ENCODE measurements around the gene LIN37.
A peak's percentile ranks its signal among the peaks of the same experiment; 100 is the strongest.
"Not testable (repeated sequence)": the region's sequence is repeated elsewhere in the genome, so short reads cannot be mapped to it uniquely, and the experiment has no call there.

Gene LIN37

GRCh38 chr19:35790981-35791813, 42.8 kb downstream of the LIN37 start:
- Histone ChIP-seq H3K9me3 (ENCODE audit: control insufficient read depth, low read length) (no peaks in the 10 kb centered on the region), H3K36me3 (ENCODE audit: control insufficient read depth, insufficient read depth, low read length) (no peaks in the 10 kb centered on the region), H3K27ac (ENCODE audit: insufficient read depth, low read depth, low read length, poor library complexity, severe bottlenecking) (no peak overlapping the region), H3K4me3 (ENCODE audit: insufficient read depth, low read depth, low read length) (no peak overlapping the region), H3K27me3 (ENCODE audit: control insufficient read depth, insufficient read depth, low read length, poor library complexity, severe bottlenecking) (peaks cover 11% of the 10 kb centered on the region), H3K4me1 (ENCODE audit: control insufficient read depth, insufficient read depth, low read length) (no peaks in the 10 kb centered on the region)
- 80 to 82% methylated on average over 20 of the region's 20 CpGs for WGBS, 2 experiments

- Histone ChIP-seq H3K4me1 (ENCODE audit: control insufficient read depth, insufficient read depth, low read length) (no peaks in the 10 kb centered on the region), H3K4me3 (ENCODE audit: insufficient read depth, low read depth, low read length) (no peak overlapping the region), H3K27ac (ENCODE audit: insufficient read depth, low read depth, low read length, poor library complexity, severe bottlenecking) (no peak overlapping the region), H3K36me3 (ENCODE audit: control insufficient read depth, insufficient read depth, low read length) (no peaks in the 10 kb centered on the region), H3K27me3 (ENCODE audit: control insufficient read depth, insufficient read depth, low read length, poor library complexity, severe bottlenecking) (peaks cover 17% of the 10 kb centered on the region), H3K9me3 (ENCODE audit: control insufficient read depth, low read length) (no peaks in the 10 kb centered on the region)
- 88 to 93% methylated on average over 9 of the region's 9 CpGs for WGBS, 2 experiments
These were observed 43.5 kb downstream of the LIN37 start for GRCh38 chr19:35791814-35792279.

GRCh38 chr19:35792312-35792711, 43.9 kb downstream of the LIN37 start:
- WGBS, 2 experiments: 89 to 90% methylated on average over 15 of the region's 15 CpGs
- no peaks in the 10 kb centered on the region for H3K4me1 ChIP-seq (ENCODE audit: control insufficient read depth, insufficient read depth, low read length)
- H3K4me3 ChIP-seq (ENCODE audit: insufficient read depth, low read depth, low read length): no peak overlapping the region
- no peak overlapping the region for H3K27ac ChIP-seq (ENCODE audit: insufficient read depth, low read depth, low read length, poor library complexity, severe bottlenecking)
- H3K27me3 ChIP-seq (ENCODE audit: control insufficient read depth, insufficient read depth, low read length, poor library complexity, severe bottlenecking): peaks cover 22% of the 10 kb centered on the region
- no peaks in the 10 kb centered on the region for H3K9me3 ChIP-seq (ENCODE audit: control insufficient read depth, low read length)
- no peaks in the 10 kb centered on the region for H3K36me3 ChIP-seq (ENCODE audit: control insufficient read depth, insufficient read depth, low read length)

GRCh38 chr19:35792888-35793287, 44.5 kb downstream of the LIN37 start:
- no peaks in the 10 kb centered on the region for H3K36me3 ChIP-seq (ENCODE audit: control insufficient read depth, insufficient read depth, low read length)
- H3K27me3 ChIP-seq (ENCODE audit: control insufficient read depth, insufficient read depth, low read length, poor library complexity, severe bottlenecking): peaks cover 28% of the 10 kb centered on the region
- WGBS, 2 experiments: 89 to 91% methylated on average over 8 of the region's 8 CpGs

GRCh38 chr19:35793381-35794165, 45.2 kb downstream of the LIN37 start:
- Histone ChIP-seq H3K36me3 (ENCODE audit: control insufficient read depth, insufficient read depth, low read length) (no peaks in the 10 kb centered on the region), H3K4me3 (ENCODE audit: insufficient read depth, low read depth, low read length) (no peak overlapping the region), H3K27me3 (ENCODE audit: control insufficient read depth, insufficient read depth, low read length, poor library complexity, severe bottlenecking) (peaks cover 31% of the 10 kb centered on the region), H3K4me1 (ENCODE audit: control insufficient read depth, insufficient read depth, low read length) (no peaks in the 10 kb centered on the region), H3K9me3 (ENCODE audit: control insufficient read depth, low read length) (no peaks in the 10 kb centered on the region), H3K27ac (ENCODE audit: insufficient read depth, low read depth, low read length, poor library complexity, severe bottlenecking) (no peak overlapping the region)
- WGBS, 2 experiments: 88 to 90% methylated on average over 7 of the region's 7 CpGs

More at GRCh38 chr19:35792888-35793287, 44.5 kb downstream of the LIN37 start:
- H3K27ac ChIP-seq (ENCODE audit: insufficient read depth, low read depth, low read length, poor library complexity, severe bottlenecking): no peak overlapping the region
- no peak overlapping the region for H3K4me3 ChIP-seq (ENCODE audit: insufficient read depth, low read depth, low read length)
- H3K9me3 ChIP-seq (ENCODE audit: control insufficient read depth, low read length): no peaks in the 10 kb centered on the region
- no peaks in the 10 kb centered on the region for H3K4me1 ChIP-seq (ENCODE audit: control insufficient read depth, insufficient read depth, low read length)

GRCh38 chr19:35795564-35795963, 47.2 kb downstream of the LIN37 start:
- not testable (repeated sequence) for H3K4me1 ChIP-seq (ENCODE audit: control insufficient read depth, insufficient read depth, low read length); H3K9me3 ChIP-seq (ENCODE audit: control insufficient read depth, low read length); H3K27ac ChIP-seq (ENCODE audit: insufficient read depth, low read depth, low read length, poor library complexity, severe bottlenecking); H3K4me3 ChIP-seq (ENCODE audit: insufficient read depth, low read depth, low read length); H3K36me3 ChIP-seq (ENCODE audit: control insufficient read depth, insufficient read depth, low read length)
- peaks cover 31% of the 10 kb centered on the region for H3K27me3 ChIP-seq (ENCODE audit: control insufficient read depth, insufficient read depth, low read length, poor library complexity, severe bottlenecking)
- WGBS, 2 experiments: 60 to 88% methylated on average over 1 of the region's 1 CpG

GRCh38 chr19:35796645-35797542, 48.5 kb downstream of the LIN37 start:
- H3K4me3 ChIP-seq (ENCODE audit: insufficient read depth, low read depth, low read length): peak overlapping the region; percentile 6
- H3K27ac ChIP-seq (ENCODE audit: insufficient read depth, low read depth, low read length, poor library complexity, severe bottlenecking): no peak overlapping the region
- 52 to 53% methylated on average over 39 of the region's 39 CpGs for WGBS, 2 experiments
- peaks cover 31% of the 10 kb centered on the region for H3K27me3 ChIP-seq (ENCODE audit: control insufficient read depth, insufficient read depth, low read length, poor library complexity, severe bottlenecking)
- H3K36me3 ChIP-seq (ENCODE audit: control insufficient read depth, insufficient read depth, low read length): no peaks in the 10 kb centered on the region
- no peaks in the 10 kb centered on the region for H3K9me3 ChIP-seq (ENCODE audit: control insufficient read depth, low read length)
- H3K4me1 ChIP-seq (ENCODE audit: control insufficient read depth, insufficient read depth, low read length): no peaks in the 10 kb centered on the region

GRCh38 chr19:35797663-35798062, 49.3 kb downstream of the LIN37 start:
- peaks cover 31% of the 10 kb centered on the region for H3K27me3 ChIP-seq (ENCODE audit: control insufficient read depth, insufficient read depth, low read length, poor library complexity, severe bottlenecking)
- H3K4me1 ChIP-seq (ENCODE audit: control insufficient read depth, insufficient read depth, low read length): no peaks in the 10 kb centered on the region
- H3K9me3 ChIP-seq (ENCODE audit: control insufficient read depth, low read length): no peaks in the 10 kb centered on the region
- H3K4me3 ChIP-seq (ENCODE audit: insufficient read depth, low read depth, low read length): peak overlapping the region; percentile 6
- 48 to 49% methylated on average over 15 of the region's 15 CpGs for WGBS, 2 experiments
- H3K27ac ChIP-seq (ENCODE audit: insufficient read depth, low read depth, low read length, poor library complexity, severe bottlenecking): no peak overlapping the region
- H3K36me3 ChIP-seq (ENCODE audit: control insufficient read depth, insufficient read depth, low read length): no peaks in the 10 kb centered on the region

GRCh38 chr19:35801828-35802227, 53.5 kb downstream of the LIN37 start:
- 89 to 91% methylated on average over 3 of the region's 3 CpGs for WGBS, 2 experiments
- Histone ChIP-seq H3K4me1 (ENCODE audit: control insufficient read depth, insufficient read depth, low read length) (no peaks in the 10 kb centered on the region), H3K9me3 (ENCODE audit: control insufficient read depth, low read length) (no peaks in the 10 kb centered on the region), H3K27me3 (ENCODE audit: control insufficient read depth, insufficient read depth, low read length, poor library complexity, severe bottlenecking) (peaks cover 14% of the 10 kb centered on the region), H3K4me3 (ENCODE audit: insufficient read depth, low read depth, low read length) (no peak overlapping the region), H3K36me3 (ENCODE audit: control insufficient read depth, insufficient read depth, low read length) (no peaks in the 10 kb centered on the region), H3K27ac (ENCODE audit: insufficient read depth, low read depth, low read length, poor library complexity, severe bottlenecking) (no peak overlapping the region)

Data from ectodermal cell (in vitro differentiated cells).